GM21825 (cell line): Measurements from ENCODE around the gene FBXL14.

ENCODE experiments used
- ATAC-seq: cut with Tn5 transposase; IDR thresholded peaks from one replicate; pipeline ENCODE4 v1.9.1; 2021; ENCODE audit warnings: mild to moderate bottlenecking, moderate library complexity; ENCODE audit not compliant: unreplicated experiment

The FBXL14 gene, protein sequence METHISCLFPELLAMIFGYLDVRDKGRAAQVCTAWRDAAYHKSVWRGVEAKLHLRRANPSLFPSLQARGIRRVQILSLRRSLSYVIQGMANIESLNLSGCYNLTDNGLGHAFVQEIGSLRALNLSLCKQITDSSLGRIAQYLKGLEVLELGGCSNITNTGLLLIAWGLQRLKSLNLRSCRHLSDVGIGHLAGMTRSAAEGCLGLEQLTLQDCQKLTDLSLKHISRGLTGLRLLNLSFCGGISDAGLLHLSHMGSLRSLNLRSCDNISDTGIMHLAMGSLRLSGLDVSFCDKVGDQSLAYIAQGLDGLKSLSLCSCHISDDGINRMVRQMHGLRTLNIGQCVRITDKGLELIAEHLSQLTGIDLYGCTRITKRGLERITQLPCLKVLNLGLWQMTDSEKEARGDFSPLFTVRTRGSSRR

DNA sequence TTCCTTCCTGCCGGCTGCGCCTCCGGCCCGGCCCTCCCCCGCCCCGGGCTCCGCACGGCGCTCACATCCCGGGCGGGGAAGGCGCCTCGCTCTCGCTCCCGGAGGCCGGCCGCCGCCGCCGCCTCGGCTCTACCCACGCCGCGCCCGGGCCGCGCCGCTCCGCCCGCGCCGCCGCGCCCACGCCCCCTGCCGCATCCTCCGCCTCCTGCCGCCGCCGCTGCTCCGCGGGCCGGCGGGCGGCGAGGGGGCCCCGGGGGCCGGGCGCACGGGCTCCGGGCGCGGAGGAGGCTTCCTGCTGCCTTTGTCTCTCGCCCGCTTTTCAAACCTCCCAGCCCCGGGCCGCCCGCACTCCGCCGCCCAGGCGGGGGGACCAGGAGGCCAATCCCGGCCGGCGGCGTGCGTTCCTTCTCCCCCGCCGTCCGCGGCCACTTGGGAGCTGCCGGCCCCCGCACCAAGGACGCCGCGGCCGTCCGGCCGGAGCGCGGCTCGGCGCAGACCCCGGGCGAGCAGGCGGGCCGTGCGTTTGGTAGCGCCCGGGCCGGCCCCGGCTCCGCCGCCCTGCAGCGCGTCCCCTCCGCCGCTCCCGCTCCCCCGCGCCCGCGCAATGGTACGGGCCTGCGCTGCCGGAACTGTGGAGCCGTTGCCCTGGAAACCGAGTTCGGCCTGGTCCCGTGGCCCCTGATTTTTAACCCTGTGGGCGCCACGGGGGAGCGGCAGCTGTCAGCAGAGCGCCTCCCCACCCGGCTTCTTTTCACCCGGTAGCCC lies at the start of gene FBXL14:
TSS of gene FBXL14 (minus strand) at position 321 of the 765 bp plus-strand sequence. CDS start 515 bp downstream, outside the sequence.
- ATAC-seq = peak; percentile 39

DNA sequence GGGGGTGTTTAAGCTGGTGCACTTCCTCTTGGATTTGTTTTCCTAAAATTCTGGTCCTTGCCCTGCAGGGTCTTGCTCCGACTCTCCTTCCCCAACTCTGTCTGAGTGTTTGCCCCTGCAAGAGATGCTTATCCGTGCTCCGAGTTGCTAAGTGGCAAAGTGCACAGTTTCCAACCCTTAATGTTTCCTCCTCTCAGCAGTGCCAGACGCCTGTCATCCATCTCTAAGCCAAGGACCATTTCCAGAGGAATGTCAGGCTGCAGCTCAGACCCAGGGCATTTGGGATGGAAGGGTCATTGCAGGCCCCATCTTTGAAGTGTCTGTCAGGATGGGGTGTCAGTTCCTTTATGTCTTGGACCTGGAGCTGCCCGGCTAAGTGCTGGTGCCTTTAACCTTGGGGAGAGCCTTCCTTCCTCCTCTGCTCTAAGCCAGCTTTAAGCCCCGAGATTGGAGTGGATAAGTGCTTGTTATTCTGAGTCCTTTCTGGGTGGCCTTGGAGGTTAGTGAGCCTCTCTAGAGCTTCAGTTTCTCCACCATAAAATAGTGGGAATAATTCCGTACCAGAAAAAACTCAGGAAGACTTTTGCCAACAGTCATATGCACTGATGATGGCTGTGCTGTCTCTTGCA lies 49.6 kb upstream of the FBXL14 start:
- ATAC-seq = no peak

DNA sequence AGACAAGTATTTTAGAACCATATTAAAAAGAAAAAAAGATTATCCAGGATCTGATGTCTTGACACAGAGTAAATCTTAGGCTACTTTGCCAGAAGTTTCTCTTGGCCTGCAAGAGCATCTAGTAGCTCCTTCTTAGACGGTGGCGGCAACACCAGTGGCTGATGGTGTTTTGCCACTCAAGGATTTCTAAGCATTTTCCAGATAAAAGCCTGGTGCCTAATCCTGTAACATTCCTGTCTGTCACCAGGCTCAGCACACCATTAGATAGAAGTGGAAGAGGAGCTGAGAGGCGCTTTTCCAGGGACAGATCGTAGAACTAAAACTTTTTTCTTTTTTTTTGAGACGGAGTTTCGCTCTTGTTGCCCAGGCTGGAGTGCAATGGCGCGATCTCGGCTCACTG lies 48.7 kb upstream of the FBXL14 start:
- no peak for ATAC-seq

DNA sequence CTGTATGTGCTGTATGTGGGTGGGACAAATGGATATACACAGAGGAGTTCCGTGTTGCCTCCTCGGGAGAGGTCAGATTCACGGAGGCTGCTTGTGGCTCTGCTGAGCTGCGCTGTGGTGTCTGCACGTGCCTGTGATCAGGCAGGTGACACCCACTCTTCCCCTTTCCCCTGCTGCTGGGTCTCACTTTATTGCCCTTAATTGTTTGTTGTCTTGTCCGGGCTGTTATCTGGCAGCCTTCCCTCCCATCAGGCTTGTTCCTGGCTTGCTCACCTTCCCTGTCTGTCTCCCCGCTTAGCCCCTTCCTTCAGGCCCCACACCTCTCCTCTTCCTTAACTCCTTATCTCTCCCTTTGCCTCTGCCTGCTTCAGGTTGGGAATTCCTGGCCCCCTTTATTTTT lies 48.1 kb upstream of the FBXL14 start:
- ATAC-seq = no peak

DNA sequence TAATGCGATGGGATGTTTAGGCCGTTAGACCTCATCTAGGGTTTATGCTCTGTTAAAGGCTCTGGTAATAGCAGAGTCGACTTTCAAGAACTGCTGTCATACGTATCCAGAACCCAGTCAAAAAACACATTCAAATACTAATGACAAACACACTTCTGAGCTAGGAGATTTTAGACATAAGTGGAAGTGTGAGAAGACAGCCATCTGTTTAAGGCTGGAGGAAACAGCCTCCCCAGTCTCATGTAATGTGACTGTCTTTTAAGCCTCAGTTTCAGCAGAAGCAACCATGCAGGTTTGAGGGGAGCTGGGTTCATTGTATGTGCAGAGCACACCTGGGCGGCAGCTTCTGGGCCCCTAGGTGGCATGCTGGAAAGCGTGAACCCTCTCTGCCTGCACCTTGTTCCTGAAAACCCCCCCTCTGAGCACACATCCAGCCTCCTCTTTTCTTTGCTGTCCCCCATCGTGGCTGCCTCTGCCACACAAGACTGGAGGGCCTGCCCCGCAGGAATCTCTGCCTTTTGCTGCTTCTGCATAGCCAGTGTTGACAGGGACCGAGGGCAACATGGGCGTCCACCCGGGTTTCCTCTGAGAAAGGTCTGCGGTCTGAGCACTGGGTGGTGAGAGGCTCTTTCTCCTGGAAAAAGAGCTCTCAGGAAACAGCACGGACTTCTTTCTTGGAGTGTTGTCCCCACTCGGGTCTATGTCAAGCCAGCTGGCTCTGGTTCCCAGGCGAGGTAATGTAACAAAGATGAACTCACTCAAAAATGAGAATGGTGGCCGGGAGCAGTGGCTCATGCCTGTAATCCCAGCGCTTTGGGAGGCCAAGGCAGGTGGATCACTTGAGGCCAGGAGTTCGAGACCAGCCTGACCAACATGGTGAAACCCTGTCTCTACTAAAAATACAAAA lies 46.2 kb upstream of the FBXL14 start:
- ATAC-seq = no peak

DNA sequence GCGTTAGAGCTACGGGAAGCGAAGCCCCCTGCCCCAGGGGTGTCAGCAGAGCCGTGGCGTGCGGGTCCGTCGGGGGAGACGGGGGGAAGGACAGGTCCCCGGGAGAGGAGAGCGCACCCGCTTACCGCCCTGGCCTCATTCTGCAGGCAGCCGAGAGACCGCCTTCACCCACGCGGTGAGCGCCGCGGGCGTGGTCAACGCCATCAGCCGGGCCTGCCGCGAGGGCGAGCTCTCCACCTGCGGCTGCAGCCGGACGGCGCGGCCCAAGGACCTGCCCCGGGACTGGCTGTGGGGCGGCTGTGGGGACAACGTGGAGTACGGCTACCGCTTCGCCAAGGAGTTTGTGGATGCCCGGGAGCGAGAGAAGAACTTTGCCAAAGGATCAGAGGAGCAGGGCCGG lies 45.2 kb upstream of the FBXL14 start:
- no peak for ATAC-seq

DNA sequence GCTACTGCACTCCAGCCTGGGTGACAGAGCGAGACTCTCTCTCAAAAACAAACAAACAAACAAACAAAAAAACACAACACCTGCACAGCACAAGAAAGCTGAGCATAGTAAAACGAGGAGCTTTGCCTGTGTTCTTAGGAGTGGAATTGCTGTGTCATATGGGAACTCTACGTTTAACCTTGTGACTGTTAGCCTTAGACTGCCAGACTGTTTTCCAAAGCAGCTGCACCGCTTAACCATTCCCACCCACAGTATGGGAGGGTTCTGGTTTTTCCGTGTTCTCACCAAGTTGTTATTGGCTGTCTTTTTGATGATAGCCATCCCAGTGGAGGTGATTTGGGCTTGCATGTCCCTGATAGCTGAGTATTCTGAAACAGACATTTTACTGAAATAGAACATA lies 43.8 kb upstream of the FBXL14 start:
- ATAC-seq = no peak

DNA sequence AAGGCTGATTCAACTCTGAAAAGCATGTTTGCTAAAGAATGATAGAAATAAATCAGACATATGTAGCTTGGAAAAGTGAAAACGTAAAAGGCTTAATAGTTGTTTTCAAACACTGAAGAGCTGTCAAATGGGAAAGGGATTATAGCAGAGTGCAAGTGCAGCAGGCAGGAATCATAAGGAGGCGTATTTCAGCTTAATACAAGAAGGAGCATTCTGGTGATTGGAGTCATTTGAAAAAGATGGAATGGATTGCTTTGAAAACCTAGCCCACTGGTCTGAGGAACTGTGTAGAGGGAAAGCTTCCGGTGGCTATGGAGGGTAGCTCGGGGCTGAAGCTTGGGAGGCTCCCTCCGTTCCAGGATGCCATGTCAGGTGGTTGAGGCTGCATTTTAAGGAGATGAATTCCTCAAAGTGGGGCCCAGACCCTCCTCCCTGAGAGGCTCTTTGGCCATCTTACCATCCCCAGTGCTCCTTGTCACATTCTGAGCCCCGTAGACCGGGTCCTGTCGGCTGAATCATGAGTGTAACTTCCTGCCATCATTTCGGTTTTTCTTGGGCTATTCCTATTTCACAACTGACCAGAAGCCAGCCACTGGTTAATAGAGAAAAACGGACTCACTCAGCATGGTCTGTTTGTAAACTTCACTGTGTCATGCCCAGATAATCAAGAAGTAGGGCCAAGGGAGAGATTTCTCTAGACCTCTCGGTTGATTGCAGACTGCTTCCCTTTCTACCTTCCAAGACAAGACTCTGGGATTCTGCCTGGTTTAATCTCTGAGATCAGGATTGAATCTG lies 41.1 kb upstream of the FBXL14 start:
- no peak for ATAC-seq

DNA sequence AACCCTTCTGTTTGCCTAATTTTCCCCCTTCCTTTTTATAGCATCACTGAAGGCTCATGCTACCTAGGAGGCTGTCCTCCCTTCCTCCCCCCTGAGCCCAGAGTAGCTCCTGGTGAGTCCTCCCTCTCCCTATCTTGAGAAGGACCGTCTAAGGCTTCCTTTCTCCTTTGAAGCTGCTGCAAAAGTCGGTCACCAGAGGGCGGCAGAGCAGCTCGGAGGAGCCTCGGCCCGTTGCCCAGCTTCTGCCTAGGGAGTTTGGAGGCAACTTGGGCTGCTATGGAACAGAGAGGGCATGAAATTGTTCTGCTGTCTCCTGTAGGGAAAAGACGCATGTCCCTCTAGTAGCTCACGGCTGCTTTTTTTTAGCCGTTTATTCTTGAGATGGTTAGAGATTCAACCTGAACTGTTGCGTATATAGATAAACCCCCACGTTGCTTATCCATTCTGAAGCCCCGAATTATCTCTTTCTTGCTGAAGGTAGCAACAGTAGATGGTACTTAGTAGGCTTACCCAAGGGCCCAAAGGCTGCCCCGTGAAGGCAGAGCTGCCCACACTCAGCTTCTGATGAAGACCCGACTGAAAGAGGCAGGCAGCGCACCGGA lies 40.3 kb upstream of the FBXL14 start:
- no peak for ATAC-seq

DNA sequence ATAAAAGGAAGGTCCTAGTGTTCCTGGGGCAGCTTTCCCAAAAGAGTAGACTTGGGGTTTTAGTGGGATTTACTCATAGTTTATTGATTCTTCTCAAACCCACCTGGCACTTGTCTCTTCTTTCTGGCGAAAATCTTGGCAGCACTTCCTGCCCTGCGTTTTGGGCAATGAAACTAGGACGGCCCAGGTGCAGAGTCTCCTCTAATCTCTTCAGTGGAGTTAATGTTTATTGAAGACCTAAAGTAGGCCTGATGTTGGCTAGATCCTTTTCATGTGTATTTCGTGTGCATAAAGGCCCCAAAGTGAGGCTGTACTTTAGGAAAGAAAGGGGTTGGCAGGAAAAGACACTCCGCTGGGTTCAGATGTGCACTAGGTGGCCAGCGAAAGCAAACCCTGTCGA lies 39.8 kb upstream of the FBXL14 start:
- ATAC-seq = no peak

DNA sequence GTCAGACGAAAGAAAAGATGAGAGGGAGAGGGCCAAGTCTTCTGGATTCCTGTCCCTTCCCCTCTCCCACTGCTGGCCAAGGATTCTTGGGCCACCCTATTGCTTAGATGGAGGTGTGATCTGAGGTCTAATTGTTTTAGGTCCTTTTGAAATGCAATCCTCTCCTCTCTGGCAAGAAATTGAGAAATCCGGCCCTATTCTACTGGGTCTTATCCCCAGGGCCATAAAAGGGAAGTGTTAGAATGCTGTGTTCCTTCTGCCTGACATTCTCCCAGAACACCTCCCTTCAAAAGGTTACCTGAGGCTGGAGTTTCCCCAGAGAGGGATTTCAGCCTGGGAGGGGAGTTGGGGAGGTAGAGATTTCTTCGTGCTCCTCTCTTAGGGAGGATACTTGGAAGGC lies 39.1 kb upstream of the FBXL14 start:
- no peak for ATAC-seq

DNA sequence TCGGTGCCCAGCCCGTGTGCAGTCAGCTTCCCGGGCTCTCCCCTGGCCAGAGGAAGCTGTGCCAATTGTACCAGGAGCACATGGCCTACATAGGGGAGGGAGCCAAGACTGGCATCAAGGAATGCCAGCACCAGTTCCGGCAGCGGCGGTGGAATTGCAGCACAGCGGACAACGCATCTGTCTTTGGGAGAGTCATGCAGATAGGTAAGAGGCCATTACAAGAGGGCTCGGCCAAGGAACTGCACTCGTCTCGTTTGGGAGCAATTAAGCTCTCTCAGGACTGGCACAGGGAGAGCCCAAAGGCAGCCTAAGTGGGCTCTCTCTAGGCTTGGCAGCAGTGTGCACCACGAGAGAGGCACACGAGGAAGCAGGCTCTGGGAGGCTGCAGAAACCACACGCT lies 38.3 kb upstream of the FBXL14 start:
- ATAC-seq = no peak

DNA sequence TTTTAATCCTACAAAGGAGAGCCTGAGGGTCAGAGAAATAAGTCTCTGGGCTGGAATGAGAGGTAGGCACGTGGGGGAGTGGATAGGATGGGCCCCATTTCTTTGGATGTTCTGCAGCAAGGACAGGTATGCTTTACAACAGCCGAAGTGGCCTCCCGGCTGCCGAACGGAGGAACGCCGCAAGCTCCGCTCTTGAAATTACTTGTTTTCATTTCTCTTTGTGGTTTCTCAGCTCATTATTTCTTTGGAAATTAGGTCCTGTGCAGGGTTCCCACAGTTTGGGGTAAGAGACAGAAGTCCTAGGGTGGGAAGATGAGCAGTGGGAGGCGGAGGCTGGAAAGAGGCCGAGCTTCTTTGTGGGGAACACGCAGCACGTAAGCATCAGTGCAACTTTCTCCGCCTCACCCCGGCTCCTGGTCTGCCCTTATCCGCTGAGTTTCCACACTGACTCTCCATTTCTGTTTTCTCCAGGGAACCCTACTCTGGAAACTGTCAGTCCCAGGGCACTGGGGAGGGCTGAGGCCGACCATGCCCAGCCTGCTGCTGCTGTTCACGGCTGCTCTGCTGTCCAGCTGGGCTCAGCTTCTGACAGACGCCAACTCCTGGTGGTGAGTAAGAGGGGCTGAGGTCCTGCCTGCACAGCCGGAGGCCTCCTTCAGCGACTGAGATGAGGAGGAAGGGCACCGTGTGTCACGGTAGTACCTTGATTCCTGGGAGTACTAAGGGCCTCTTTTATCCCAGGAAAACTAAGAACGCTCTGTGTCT lies 36.6 kb upstream of the FBXL14 start:
- no peak for ATAC-seq

DNA sequence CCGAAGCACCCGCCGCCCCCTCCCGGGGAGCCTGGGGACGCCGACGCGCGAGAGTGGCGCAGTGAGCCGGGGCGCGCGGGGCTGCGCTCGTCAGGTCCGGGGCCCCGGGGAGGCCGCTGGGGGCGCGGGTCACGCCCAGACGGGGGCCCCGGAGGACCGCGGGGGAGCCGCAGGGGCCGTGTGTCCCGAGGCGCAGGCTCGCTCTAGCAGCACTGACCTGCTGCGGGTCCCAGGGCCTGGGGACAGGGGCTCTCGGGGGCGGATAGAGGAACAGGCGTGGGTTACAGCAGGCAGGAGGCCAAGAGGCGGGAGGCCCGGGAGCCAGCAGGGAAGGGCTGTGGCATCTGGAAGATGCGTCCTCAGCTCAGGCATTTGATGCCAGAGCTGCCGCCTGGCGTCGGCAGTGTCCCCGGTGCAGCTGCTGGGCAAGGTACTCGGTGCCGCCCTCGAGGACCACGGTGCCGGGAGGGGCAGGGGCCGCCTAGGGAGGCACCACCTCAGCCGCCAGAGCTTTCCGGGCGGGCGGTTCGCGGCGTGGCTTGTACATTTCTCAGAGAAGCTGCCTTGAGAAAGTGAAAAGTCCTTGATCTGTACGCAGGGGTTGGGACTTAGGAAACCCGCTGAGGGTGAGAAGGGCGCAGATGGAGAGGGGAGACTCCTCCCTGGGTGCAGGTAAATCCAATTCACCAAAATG lies 35.9 kb upstream of the FBXL14 start:
- no peak for ATAC-seq

DNA sequence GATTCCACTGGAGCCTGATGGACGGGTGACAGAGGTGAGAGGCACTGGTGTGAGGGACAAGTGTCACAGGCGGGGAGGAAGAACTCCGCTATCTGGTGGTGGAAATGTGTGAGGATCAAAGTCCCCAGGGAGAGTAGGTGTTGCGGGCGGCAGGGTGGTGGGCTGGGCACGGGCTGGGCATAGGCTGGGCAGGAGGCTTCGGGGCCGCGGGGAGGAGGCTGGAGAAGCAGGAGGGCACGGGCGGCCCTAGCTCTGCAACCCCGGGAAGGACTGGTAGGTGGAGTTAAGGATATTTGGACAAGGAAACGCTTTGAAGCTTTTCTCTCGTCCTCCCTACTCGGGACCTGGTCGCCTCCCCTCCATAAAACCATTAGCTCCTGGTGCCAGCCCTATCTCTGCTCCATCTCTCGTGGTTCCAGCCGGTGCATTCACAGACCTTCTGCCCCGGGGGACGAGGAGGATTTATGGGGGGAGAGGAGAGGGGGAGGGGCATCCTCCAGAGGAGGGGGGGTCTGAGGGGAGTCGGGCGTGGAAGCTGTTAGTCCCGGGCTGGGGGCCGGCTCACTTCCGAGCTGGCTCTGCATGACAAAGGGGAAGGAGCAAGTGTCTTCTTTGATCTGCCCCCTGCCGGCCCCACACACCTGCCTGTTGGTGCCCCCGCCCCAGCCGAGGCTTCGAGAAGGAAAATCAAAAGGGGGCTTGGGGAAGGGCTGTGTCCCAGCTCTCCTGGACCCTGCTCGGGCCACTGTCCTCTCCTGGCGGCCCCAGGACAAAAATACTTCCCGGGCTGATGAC lies 35.2 kb upstream of the FBXL14 start:
- ATAC-seq = no peak

DNA sequence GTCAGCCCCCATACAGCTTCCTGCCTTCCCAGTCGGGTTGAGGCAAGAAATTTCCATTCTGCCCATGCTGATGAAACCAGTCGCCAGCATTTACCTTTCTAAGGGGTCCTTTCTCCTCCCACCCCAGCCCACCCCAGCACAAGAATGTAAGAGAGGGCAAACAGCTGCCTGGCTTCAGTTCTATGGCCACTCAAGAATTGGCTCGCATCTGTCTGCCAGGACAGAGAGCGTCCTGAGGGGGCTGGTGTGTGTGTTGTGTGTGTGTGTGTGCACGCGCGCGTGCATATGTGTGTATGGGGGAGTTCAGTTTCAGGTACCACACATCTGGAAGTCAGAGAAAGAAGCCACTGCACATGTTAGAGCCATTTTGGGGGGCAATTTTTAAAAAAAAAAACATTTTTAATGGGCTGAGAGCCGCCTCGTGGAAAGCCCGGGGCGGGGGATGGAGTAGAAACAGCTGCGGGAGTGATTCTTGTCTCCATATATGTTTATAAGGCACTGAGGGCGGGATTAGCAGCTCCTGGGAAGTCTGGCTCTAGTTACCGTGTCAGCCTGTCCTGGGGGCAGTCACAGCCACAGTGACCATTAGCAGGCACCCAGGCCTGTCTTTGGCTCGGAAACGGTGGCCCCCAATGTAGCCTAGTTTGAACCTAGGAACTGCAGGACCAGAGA lies 34.4 kb upstream of the FBXL14 start, which contains the start of gene WNT5B:
TSS of gene WNT5B (plus strand) at position 566 of the 672 bp plus-strand sequence. CDS start 2,124 bp downstream, outside the sequence.
- ATAC-seq = no peak

DNA sequence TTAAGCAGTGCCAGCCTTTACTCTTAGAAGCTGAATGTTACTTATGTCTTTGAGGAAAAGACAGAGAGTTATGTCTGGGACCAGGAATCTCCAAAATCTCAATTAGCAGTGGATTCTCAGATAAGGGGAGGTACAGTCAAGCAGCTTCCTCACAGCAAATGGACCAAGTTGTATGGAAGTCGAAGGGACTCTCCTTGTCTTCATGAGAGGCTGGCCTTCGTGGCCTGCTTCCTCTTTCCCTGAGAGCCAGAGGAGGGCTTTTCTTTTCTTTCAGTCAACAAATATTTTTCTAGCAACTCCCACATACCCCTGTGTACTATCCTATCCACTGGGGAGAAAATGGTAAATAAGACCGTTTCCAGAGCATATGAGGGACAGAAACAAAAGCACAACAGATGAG lies 28.0 kb upstream of the FBXL14 start:
- no peak for ATAC-seq
